Mammary epithelial cell (primary cell): ENCODE measurements around the gene OR2T6.

Experiments used
- EZH2 ChIP-seq: IDR thresholded peaks from 2 replicates; pipeline ENCODE4 v1.6.1; 2012; ENCODE audit warnings: low read length, inconsistent platforms, borderline replicate concordance
- TF ChIP-seq, protein P1 (sequence below), 2 donors: IDR thresholded peaks in 1 of 2; conservative IDR thresholded peaks in 1 of 2; 2 replicates each; pipeline ENCODE4 v1.5.1; 2011 to 2012; ENCODE audit warnings: inconsistent platforms in 2 of 2, low read length in 2 of 2, mild to moderate bottlenecking in 2 of 2, control low read depth in 1 of 2, low read depth in 1 of 2; ENCODE audit not compliant: insufficient read depth in 1 of 2; ENCODE audit errors: extremely low read depth in 1 of 2

DNA sequence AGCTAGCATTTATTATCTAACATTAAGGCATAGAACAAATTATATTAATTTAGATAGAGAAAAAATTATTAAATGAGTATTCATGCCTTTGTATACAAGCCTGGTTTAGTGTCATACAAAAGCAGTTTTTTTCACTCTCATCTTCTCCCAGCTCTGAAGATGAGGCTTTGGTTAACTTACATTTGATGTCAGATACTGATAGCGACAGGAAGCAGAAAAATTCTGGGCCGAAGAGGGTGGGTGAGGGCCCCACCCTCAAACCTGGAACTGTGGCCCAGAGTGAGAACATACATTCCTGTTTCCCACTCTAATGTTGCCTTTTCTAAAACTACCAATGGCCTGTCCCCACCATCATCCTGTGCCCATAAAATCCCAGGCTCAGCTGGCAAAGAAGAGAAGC, 42.3 kb downstream of the OR2T6 start:
- TF ChIP-seq, protein P1, sequence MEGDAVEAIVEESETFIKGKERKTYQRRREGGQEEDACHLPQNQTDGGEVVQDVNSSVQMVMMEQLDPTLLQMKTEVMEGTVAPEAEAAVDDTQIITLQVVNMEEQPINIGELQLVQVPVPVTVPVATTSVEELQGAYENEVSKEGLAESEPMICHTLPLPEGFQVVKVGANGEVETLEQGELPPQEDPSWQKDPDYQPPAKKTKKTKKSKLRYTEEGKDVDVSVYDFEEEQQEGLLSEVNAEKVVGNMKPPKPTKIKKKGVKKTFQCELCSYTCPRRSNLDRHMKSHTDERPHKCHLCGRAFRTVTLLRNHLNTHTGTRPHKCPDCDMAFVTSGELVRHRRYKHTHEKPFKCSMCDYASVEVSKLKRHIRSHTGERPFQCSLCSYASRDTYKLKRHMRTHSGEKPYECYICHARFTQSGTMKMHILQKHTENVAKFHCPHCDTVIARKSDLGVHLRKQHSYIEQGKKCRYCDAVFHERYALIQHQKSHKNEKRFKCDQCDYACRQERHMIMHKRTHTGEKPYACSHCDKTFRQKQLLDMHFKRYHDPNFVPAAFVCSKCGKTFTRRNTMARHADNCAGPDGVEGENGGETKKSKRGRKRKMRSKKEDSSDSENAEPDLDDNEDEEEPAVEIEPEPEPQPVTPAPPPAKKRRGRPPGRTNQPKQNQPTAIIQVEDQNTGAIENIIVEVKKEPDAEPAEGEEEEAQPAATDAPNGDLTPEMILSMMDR (conservative IDR thresholded peaks at IDR 0.05 in 1 of 2, IDR thresholded peaks at IDR 0.05 in 1 of 2; ENCODE audit: extremely low read depth in 1 of 2, insufficient read depth in 1 of 2, low read depth in 1 of 2, low read length in 2 of 2) = no peak
- no peak for TF ChIP-seq EZH2
